OCI-LY7 (cell line): Measurements from ENCODE around the gene TSPAN9. TPM values are rescaled to one million over a fixed set of nuclear protein-coding genes. Genes with fewer than 3 reads are reported as not detected.

Source experiments
- BruUV-seq: library from RNA; stranded (reverse); fragments of 400-500 nt; replicated peaks from 2 replicates; lab custom pipeline; 2021; lab: Mats Ljungman, UMichigan
- CTCF ChIA-PET: fragments of 300-600 bp; sonication (Branson Sonifier 250); formaldehyde crosslinking; loops from one replicate; lab custom pipeline; 2022; ENCODE audit warnings: antibody characterized with exemption; ENCODE audit not compliant: unreplicated experiment; lab: Charles Lee
- POLR2A ChIA-PET: fragments of 300-600 bp; sonication (Branson Sonifier 250); formaldehyde crosslinking; loops from one replicate; lab custom pipeline; 2022; ENCODE audit warnings: antibody characterized with exemption; lab: Charles Lee
- DNase-seq: peaks from one replicate; pipeline ENCODE4 v3.0.0-alpha.2; 2015; ENCODE audit warnings: low spot score
- H2AFZ ChIP-seq: fragments of 200-600 bp; sonication (generic), shearing (Covaris generic); 2 replicates; pipeline ENCODE4 v1.6.1; 2014; ENCODE audit warnings: mild to moderate bottlenecking, antibody characterized with exemption, low read length, moderate library complexity
- H3K27ac ChIP-seq: fragments of 200-600 bp; sonication (generic); 2 replicates; pipeline ENCODE4 v1.5.1; 2014; ENCODE audit warnings: mixed run types, low read depth, mild to moderate bottlenecking, moderate library complexity, low read length, inconsistent platforms; ENCODE audit not compliant: poor library complexity, severe bottlenecking
- H3K36me3 ChIP-seq: fragments of 200-600 bp; sonication (generic); 2 replicates; pipeline ENCODE4 v1.6.1; 2014; ENCODE audit warnings: mild to moderate bottlenecking, antibody characterized with exemption, low read length, moderate library complexity, mixed read lengths; ENCODE audit not compliant: insufficient read depth
- H3K4me1 ChIP-seq: fragments of 200-600 bp; sonication (generic); 2 replicates; pipeline ENCODE4 v1.5.1; 2014; ENCODE audit warnings: mild to moderate bottlenecking, low read length; ENCODE audit not compliant: insufficient read depth, poor library complexity, severe bottlenecking
- H3K4me2 ChIP-seq: fragments of 200-600 bp; sonication (generic); 2 replicates; pipeline ENCODE4 v1.6.1; 2014; ENCODE audit warnings: mild to moderate bottlenecking, low read length
- H3K4me3 ChIP-seq: fragments of 200-600 bp; sonication (generic); 2 replicates; pipeline ENCODE4 v1.5.1; 2014; ENCODE audit warnings: mild to moderate bottlenecking, low read depth, low read length; ENCODE audit not compliant: poor library complexity, severe bottlenecking
- H3K79me2 ChIP-seq: fragments of 200-600 bp; sonication (generic); 2 replicates; pipeline ENCODE4 v1.6.1; 2016; ENCODE audit warnings: low read depth, mild to moderate bottlenecking, low read length, moderate library complexity, mixed read lengths; ENCODE audit not compliant: insufficient read depth
- H3K9me2 ChIP-seq: fragments of 200-600 bp; sonication (generic); 2 replicates; pipeline ENCODE4 v1.6.1; 2016; ENCODE audit warnings: mild to moderate bottlenecking, low read length, mixed read lengths; ENCODE audit not compliant: insufficient read depth
- H3K9me3 ChIP-seq: fragments of 200-600 bp; sonication (generic); 2 replicates; pipeline ENCODE4 v1.6.1; 2014; ENCODE audit warnings: mild to moderate bottlenecking, mixed run types, low read length, mixed read lengths
- H4K20me1 ChIP-seq: fragments of 200-600 bp; sonication (generic); 2 replicates; pipeline ENCODE4 v1.6.1; 2014; ENCODE audit warnings: mild to moderate bottlenecking, antibody characterized with exemption, low read length, moderate library complexity, mixed read lengths; ENCODE audit not compliant: insufficient read depth
- EZH2phosphoT487 ChIP-seq: fragments of 200-600 bp; sonication (generic); IDR thresholded peaks from 2 replicates; pipeline ENCODE4 v1.6.1; 2018; ENCODE audit warnings: low read depth, borderline replicate concordance, mild to moderate bottlenecking, mixed run types, antibody characterized with exemption, low read length, moderate library complexity, mixed read lengths
- intact Hi-C: fragments of 100-400 bp; cut with micrococcal nuclease; formaldehyde crosslinking; loops from one replicate; pipeline ENCODE4 v1.10.0; 2022; ENCODE audit not compliant: unreplicated experiment
- total RNA-seq, 2 experiments: library from RNA; depleted of rRNA in 1 of 2; stranded (reverse); fragments of >200 nt in 1 of 2; shearing (Covaris generic) in 1 of 2; gene quantifications; 2 replicates each; pipeline ENCODE4 v1.2.3, GENCODE V29; 2014 to 2022
- TF ChIP-seq, protein P1 (sequence below): fragments of 200-600 bp; sonication (generic); conservative IDR thresholded peaks from 2 replicates; pipeline ENCODE4 v1.5.1; 2014; ENCODE audit warnings: mild to moderate bottlenecking, antibody characterized with exemption, low read length, moderate library complexity, mixed read lengths

The TSPAN9 gene
- total RNA-seq, 2 experiments from 2014 or later, result 0.50 to 0.74 TPM

DNA sequence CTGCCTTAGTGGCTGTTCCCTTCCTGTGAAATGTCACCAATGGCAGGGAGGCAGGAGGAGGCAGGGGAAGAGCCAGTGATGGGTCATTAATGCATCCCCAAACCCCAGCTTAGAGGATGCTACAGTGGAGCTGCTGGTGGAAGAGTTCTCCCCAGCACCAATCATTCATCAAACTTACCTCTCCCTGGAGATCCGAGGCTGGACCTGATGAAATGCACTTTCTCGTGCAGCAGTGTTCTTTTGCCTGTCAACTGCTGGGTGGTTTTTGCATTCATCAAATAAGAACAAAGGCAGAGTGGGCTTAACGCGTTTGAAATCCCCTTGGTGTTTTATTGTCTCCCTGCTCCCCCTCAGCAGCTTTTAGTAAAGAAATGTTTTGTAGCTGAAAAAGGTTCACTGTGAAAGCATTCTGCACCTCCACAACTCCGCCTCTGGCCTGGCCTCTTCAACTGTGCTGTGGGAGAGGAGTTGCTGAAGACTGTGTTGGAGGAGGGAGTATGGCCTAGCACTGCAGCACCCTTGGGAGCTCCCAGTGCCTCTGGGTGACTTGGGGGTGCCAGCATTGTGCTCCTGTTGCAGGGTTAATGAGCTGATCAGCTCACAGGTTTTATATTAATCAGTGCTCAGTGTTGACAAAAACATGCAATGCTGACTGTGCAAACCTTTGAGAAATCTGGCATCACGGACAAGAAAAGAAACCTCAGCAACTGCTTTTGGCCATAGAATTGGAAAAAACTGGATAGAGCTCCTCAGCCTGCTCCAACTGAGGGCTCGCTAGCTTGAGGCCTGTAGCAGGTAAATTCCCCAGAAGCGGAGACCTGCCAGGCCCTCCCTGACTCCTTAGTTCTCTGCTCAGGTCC lies 14.4 kb downstream of the TSPAN9 start:
- POLR2A ChIA-PET, result no interaction called here
- no TSS peak for BruUV-seq
- no peak overlapping the region for H2AFZ ChIP-seq
- no peaks in the 10 kb centered on the region for H3K9me2 ChIP-seq
- no peaks in the 10 kb centered on the region for H3K79me2 ChIP-seq
- TF ChIP-seq, protein P1, sequence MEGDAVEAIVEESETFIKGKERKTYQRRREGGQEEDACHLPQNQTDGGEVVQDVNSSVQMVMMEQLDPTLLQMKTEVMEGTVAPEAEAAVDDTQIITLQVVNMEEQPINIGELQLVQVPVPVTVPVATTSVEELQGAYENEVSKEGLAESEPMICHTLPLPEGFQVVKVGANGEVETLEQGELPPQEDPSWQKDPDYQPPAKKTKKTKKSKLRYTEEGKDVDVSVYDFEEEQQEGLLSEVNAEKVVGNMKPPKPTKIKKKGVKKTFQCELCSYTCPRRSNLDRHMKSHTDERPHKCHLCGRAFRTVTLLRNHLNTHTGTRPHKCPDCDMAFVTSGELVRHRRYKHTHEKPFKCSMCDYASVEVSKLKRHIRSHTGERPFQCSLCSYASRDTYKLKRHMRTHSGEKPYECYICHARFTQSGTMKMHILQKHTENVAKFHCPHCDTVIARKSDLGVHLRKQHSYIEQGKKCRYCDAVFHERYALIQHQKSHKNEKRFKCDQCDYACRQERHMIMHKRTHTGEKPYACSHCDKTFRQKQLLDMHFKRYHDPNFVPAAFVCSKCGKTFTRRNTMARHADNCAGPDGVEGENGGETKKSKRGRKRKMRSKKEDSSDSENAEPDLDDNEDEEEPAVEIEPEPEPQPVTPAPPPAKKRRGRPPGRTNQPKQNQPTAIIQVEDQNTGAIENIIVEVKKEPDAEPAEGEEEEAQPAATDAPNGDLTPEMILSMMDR, result no peak
- TF ChIP-seq EZH2phosphoT487, result no peak
- H3K36me3 ChIP-seq, result no peaks in the 10 kb centered on the region
- H3K4me2 ChIP-seq, result no peak overlapping the region
- H3K4me1 ChIP-seq, result no peaks in the 10 kb centered on the region
- no peaks in the 10 kb centered on the region for H4K20me1 ChIP-seq
- H3K9me3 ChIP-seq, result no peaks in the 10 kb centered on the region
- no peak for DNase-seq
- intact Hi-C loops, result no loop called here
- H3K27ac ChIP-seq, result no peak overlapping the region
- CTCF ChIA-PET, result no interaction called here
- no peak overlapping the region for H3K4me3 ChIP-seq

- intact Hi-C loops, result no loop called here
- H3K27ac ChIP-seq, result no peak overlapping the region
- ChIA-PET POLR2A (no interaction called here), CTCF (no interaction called here)
- H4K20me1 ChIP-seq, result no peaks in the 10 kb centered on the region
- no peak overlapping the region for H3K4me3 ChIP-seq
- no peaks in the 10 kb centered on the region for H3K9me2 ChIP-seq
- H3K4me1 ChIP-seq, result no peaks in the 10 kb centered on the region
- no peaks in the 10 kb centered on the region for H3K79me2 ChIP-seq
- TF ChIP-seq, protein P1, result no peak
- no peak for TF ChIP-seq EZH2phosphoT487
- DNase-seq, result no peak
- no peaks in the 10 kb centered on the region for H3K36me3 ChIP-seq
- no TSS peak for BruUV-seq
- no peak overlapping the region for H2AFZ ChIP-seq
- no peaks in the 10 kb centered on the region for H3K9me3 ChIP-seq
- no peak overlapping the region for H3K4me2 ChIP-seq
Observed at GRCh38 chr12:3092764-3093163, 15.6 kb downstream of the TSPAN9 start.

DNA sequence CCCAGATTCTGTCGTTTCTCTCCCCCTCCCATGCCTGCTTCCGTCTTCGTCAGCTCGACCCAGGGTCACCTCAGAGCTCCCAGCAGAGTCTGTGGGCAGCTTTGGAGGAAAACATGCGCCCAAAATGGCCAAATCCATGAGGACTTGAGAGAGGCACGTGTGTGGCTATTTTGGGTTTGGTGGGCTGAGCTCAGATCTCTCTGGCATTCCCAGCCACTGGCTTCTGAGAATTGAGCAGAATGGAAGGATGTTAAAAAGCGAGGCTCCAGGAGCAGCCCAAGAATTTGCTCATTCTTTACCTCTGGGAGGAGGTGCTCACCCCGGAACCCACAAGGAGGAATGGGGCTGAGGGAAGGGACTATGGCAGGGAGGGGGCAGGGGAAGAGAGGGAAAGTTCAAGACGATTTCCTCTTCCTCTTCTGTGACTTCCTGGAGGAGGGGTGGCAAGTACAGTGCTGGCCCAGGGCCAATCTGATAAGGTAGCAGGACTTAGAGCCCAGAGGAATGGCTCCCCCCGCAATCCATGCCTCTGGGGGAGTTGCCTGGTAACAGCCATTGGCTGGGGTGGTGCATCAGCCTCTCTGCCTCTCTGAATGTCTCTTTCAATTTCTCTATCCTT lies 20.1 kb downstream of the TSPAN9 start:
- H3K9me3 ChIP-seq, result no peaks in the 10 kb centered on the region
- no TSS peak for BruUV-seq
- no peak overlapping the region for H2AFZ ChIP-seq
- POLR2A ChIA-PET, result interaction anchor here (0.6 kb wide), 1 partner anchor 68 kb away, joined by 6 read pairs; no protein-coding TSS in a partner anchor
- no peak overlapping the region for H3K4me2 ChIP-seq
- DNase-seq, result no peak
- intact Hi-C loops, result no loop called here
- TF ChIP-seq, protein P1, result no peak
- TF ChIP-seq EZH2phosphoT487, result no peak
- H4K20me1 ChIP-seq, result no peaks in the 10 kb centered on the region
- H3K4me3 ChIP-seq, result no peak overlapping the region
- no peaks in the 10 kb centered on the region for H3K79me2 ChIP-seq
- no peaks in the 10 kb centered on the region for H3K36me3 ChIP-seq
- H3K9me2 ChIP-seq, result no peaks in the 10 kb centered on the region
- no peak overlapping the region for H3K27ac ChIP-seq
- H3K4me1 ChIP-seq, result no peaks in the 10 kb centered on the region
- CTCF ChIA-PET, result no interaction called here
